ENCODE results near the gene THPO.

THPO gene

GRCh38 chr3:184362668-184363546, 15.1 kb downstream of the THPO start:
- DNase-seq (ENCODE audit: low read depth) = peak; percentile 87

GRCh38 chr3:184361932-184362667, 15.9 kb downstream of the THPO start:
- DNase-seq (ENCODE audit: low read depth) = peak; percentile 28

DNA sequence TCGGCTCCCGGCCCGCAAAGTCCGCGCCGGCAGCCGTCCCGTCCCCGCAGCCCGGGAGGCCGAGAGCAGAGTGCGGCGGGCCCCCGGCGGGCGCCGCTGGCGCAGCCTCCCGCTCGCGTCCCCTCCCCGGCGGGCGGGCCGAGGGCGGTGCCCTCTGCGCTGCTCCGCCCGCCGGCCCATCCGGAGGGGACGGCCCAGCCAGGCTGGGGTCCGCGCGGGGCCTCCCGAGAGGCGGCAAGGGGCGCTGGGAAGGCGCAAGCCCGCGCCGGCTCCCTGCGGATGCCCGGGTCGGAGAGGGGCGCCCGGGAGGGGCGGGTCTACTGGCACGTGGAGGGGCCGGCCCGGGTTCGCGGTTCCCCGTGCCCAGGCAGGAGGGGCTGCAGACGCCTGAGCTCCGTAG, 16.5 kb downstream of the THPO start, which contains the start of the genes CLCN2 and POLR2H:
TSS of gene CLCN2 (minus strand) at position 74 of the 400 bp plus-strand sequence. CDS start 126 bp downstream, outside the sequence.
TSS of gene POLR2H (plus strand) at position 179 of the 400 bp plus-strand sequence. CDS start 1,783 bp downstream, outside the sequence.
- DNase-seq (ENCODE audit: low read depth) = peak; percentile 27

DNA sequence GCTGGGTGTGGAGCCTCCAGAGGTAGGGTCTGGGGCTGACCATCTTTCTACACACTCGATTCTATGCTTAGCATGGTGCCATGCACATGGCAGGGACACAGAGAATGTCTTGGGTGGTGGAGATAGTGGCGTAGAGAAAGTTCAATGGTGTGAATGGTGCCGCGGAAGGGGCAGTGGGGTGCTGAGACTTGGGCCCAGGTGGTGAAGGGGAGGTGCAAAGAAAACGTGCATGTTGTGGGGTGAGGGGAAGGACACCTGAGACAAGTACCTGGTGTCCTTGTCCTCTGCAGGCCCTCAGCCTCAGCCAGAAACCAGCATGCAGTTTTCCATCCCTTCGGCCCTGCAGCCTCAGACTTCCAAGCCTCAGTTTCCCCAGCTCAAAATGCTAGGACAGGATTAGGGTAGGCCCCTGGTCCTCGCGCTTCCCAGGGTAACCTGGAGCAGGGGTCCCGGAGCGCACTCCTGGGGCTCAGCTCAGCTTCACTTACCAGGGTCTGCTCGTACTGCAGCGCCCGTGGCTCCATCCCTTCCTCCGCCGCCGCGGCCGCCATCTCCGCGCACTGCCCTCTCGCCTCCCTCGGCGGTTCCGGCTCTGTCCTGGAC, 17.0 kb downstream of the THPO start:
- DNase-seq (ENCODE audit: low read depth) = no peak

DNA sequence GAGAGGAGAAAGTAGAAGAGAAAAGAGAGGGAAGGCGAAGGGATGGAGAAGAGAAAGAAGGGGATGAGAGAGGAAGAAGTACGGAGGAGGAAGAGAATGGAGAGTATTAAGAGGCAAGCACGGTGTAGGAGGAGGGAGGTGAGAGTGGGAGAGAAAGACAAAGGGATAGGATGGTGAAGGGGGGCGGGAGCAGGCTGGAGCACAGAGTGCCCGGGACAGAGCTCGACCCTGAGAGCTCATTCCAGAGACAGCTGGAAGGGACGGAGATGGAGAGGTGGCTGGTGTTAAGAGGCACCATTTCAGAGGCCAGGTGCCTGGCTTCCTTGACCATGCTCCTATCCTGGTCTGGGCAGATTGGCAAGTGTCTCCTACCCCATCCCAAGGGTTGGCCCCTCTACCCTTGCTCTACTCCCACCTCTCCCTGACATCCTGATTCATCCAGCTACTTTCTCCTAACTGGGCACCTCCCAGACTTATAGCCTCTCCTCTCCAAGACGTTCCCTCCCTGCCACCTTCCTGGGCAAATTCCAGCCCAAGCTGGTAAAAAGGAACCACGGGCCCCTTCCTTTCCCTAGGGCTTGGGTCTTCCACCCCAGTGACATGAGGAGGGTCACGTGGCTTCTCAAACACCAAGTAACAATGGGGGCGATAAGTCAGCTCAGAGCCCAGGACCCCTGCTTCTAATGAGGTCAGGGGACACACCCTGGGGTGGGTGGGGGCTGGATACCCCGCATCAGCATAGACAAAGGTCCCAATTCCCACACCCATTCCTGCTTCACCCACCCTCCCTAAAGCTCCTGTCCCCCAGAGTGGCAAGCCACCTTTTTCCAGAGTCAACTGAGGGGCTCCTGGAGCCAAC, 17.7 kb downstream of the THPO start:
- DNase-seq (ENCODE audit: low read depth) = no peak

DNA sequence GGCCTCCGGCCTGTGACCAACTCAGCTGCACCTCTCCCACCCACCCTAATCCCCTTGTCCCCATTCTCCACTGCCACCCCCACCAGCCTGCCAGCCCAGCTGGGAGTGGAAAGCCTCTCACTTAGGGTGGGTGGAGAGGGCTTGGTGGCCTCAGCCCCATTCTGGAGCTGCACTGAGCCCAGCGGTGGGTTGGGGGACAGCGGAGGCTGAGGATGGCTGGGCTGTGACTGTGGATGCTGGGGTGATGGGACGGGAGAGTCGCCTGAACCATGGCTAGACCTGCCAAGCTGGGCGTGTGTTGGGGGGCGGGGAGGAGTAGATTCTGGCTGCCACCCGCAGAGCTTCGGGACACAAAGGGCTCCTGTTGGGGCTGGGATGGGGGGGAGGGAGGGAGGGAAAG, 18.4 kb downstream of the THPO start:
- DNase-seq (ENCODE audit: low read depth) = no peak

- DNase-seq (ENCODE audit: low read depth) = no peak
Measured at GRCh38 chr3:184358921-184359350, 19.1 kb downstream of the THPO start.

GRCh38 chr3:184358124-184358767, 19.8 kb downstream of the THPO start:
- DNase-seq (ENCODE audit: low read depth) = no peak

DNA sequence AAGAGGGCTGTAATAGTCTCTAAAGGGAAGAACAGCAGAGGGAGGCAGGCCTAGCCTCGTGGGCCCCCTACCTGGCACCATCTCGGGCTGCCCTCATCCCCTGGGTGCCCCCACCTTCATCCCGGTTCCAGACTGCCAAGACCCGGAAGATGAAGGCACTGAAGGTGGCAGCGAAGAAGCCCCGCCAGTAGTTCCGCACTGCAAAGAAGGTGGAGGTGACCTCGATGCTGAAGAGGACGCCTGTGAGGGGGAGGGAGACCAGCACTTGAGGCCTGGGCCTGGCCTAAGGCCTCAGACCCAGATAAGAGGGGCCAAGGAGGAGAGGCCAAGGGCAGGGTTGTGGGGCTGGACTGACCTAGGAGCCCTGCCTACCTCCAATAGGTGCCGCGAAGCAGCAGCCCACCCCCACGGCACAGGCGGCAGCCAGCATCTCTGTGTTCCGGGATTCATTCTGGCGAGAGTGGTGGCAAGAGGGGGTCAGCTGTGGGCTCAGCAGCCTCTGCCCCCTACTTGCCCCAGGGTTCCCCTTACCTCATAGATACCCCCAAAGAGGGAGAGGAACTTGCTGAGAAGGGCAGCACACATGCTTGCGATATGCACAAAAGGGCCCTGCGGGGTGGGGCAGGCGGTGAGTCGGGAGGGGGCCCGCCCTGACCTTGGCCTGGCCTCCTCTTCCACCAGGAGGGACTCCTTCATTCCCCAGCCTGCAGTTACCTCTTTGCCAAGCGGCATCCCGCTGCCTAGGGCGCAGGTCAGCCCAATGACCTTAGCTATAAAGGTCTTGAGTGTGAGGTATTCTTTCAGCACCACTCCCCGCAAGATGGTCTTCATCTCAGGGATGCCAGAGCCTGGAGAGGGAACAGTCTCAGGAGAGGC, 20.5 kb downstream of the THPO start:
- DNase-seq (ENCODE audit: low read depth) = no peak

GRCh38 chr3:184355261-184356040, 22.6 kb downstream of the THPO start:
- no peak for DNase-seq (ENCODE audit: low read depth)

DNA sequence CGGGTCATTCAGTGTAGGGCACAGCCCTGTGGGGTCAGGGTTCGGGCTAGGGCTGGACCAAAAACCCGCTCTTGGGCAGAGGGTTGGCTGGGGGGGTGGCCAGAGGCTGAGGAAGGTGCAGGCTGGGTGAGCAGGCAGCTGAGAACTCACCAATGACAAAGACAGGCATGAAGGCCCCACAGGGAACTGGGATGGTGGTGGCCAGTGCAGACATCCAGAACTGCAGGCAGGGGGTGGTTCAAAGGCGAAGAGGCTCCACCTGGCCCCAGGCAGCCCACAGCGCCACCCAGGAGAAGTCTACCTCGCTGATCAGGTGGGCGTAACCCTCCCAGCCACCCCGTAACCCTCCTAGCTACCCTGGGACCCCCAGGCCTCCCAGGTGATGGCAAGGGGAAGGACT, 23.3 kb downstream of the THPO start:
- no peak for DNase-seq (ENCODE audit: low read depth)

GRCh38 chr3:184354121-184354728, 23.8 kb downstream of the THPO start:
- DNase-seq (ENCODE audit: low read depth) = peak; percentile 18

GRCh38 chr3:184353546-184353941, 24.5 kb downstream of the THPO start:
- DNase-seq (ENCODE audit: low read depth) = no peak

DNA sequence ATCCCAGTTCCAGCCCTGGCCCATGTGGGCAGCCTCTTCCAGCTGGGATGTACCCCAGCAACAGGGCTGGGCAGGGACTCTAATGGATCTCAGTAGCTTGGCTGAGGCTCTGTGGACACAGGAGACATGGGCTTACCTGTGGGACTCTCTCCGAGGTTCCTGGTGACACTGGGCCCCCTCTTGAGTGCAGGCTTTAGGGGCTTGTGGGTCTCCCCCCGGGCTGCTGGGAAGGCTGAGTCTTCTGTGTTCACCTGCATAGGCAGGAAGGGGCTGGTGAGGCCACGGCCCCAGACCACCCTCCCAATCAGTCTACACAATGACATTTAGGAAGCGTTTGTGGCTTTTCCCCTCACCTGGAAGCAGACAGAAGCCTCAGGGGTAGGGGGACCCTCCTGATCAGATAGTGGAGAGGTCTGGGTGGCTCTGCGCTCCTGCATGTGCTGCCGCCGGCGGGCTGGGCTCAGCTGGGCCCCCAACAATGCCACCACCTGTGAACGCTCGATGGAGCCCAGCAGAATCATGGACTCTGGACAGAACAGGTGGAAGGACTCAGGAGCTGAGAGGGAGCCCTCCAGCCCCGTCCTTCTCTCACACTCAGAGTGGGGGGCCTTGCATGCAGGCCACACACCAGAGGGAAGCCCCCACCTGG, 25.0 kb downstream of the THPO start:
- no peak for DNase-seq (ENCODE audit: low read depth)

GRCh38 chr3:184352149-184352785, 25.7 kb downstream of the THPO start:
- no peak for DNase-seq (ENCODE audit: low read depth)

GRCh38 chr3:184351511-184352148, 26.4 kb downstream of the THPO start:
- no peak for DNase-seq (ENCODE audit: low read depth)

- no peak for DNase-seq (ENCODE audit: low read depth)
Measured at GRCh38 chr3:184350618-184351017, 27.4 kb downstream of the THPO start.

All from T-helper 22 cell (primary cell).